CD1c-positive myeloid dendritic cell (primary cell): ENCODE results near the gene AATK.
A peak's percentile ranks its signal among the peaks of the same experiment; 100 is the strongest.

Experiments used
- DNase-seq: peaks from one replicate; pipeline ENCODE4 v3.0.0-alpha.2; 2016; ENCODE audit errors: extremely low spot score

The AATK gene

GRCh38 chr17:81180836-81181810, 15.1 kb upstream of the AATK start:
- no peak for DNase-seq

- DNase-seq, result no peak
These were observed 13.8 kb upstream of the AATK start for GRCh38 chr17:81179861-81180260.

- no peak for DNase-seq
These were observed 13.2 kb upstream of the AATK start for GRCh38 chr17:81179220-81179619.

- no peak for DNase-seq
These were observed 12.4 kb upstream of the AATK start for GRCh38 chr17:81178136-81179091.

- DNase-seq, result no peak
These were observed 10.6 kb upstream of the AATK start for GRCh38 chr17:81176666-81177065.

- DNase-seq, result no peak
These were observed 7.7 kb upstream of the AATK start for GRCh38 chr17:81173762-81174155.

GRCh38 chr17:81173052-81173761, 7.2 kb upstream of the AATK start:
- no peak for DNase-seq

- DNase-seq, result peak; percentile 62
These were observed 5.9 kb upstream of the AATK start for GRCh38 chr17:81171941-81172340.

GRCh38 chr17:81170727-81171494, 4.9 kb upstream of the AATK start:
- no peak for DNase-seq

- DNase-seq, result no peak
These were observed 3.9 kb upstream of the AATK start for GRCh38 chr17:81169870-81170309.

GRCh38 chr17:81167638-81168037, 1.6 kb upstream of the AATK start:
- no peak for DNase-seq

GRCh38 chr17:81167194-81167524, 1.1 kb upstream of the AATK start:
- DNase-seq, result no peak

- DNase-seq, result peak; percentile 10
These were observed 582 bp downstream of the AATK start, which contains the start of gene PVALEF for GRCh38 chr17:81165246-81166032. Gene PVALEF (plus strand): TSS chr17:81165507. CDS start chr17:81181227, 15,720 bp downstream.

- DNase-seq, result no peak
These were observed 1.4 kb downstream of the AATK start for GRCh38 chr17:81164371-81165245.

GRCh38 chr17:81163703-81164370, 2.2 kb downstream of the AATK start:
- no peak for DNase-seq

GRCh38 chr17:81163051-81163695, 2.8 kb downstream of the AATK start:
- no peak for DNase-seq

- no peak for DNase-seq
These were observed 3.5 kb downstream of the AATK start for GRCh38 chr17:81162491-81162890.

- DNase-seq, result no peak
These were observed 4.0 kb downstream of the AATK start for GRCh38 chr17:81161972-81162371.
